Esophagus squamous epithelium (tissue), 5 donors: ENCODE measurements around the gene RPS24. TPM values are rescaled to one million over a fixed set of nuclear protein-coding genes. Genes with fewer than 3 reads are reported as not detected.
"Not testable (repeated sequence)": the region's sequence is repeated elsewhere in the genome, so short reads cannot be mapped to it uniquely, and the experiment has no call there.

Experiments used
- DNase-seq: peaks from one replicate; lab custom pipeline; 2025; lab: John Stamatoyannopoulos, UW
- H3K27ac ChIP-seq, 4 donors: fragments of 200-600 bp; sonication (generic); one replicate each; pipeline ENCODE4 v1.5.1; 2016 to 2019; ENCODE audit warnings: mild to moderate bottlenecking in 1 of 4
- H3K27me3 ChIP-seq, 4 donors: fragments of 200-600 bp; sonication (generic); 1 replicate in 3 of 4; 2 replicates in 1 of 4; pipeline versions ENCODE4 v1.5.1 to v1.6.0; 2017 to 2021; ENCODE audit warnings: antibody characterized with exemption in 1 of 4
- H3K36me3 ChIP-seq, 3 donors: fragments of 200-600 bp; sonication (generic); one replicate each; pipeline ENCODE4 v1.5.1; 2016 to 2019
- H3K4me1 ChIP-seq, 3 donors: fragments of 200-600 bp; sonication (generic); one replicate each; pipeline ENCODE4 v1.5.1; 2017 to 2019
- H3K4me3 ChIP-seq, 4 donors: fragments of 200-600 bp; sonication (generic); 1 replicate in 3 of 4; 2 replicates in 1 of 4; pipeline ENCODE4 v1.5.1; 2016 to 2019; ENCODE audit warnings: mild to moderate bottlenecking in 2 of 4, moderate library complexity in 1 of 4
- H3K9me3 ChIP-seq, 3 donors: fragments of 200-600 bp; sonication (generic); one replicate each; pipeline ENCODE4 v1.5.1; 2016 to 2019
- POLR2A ChIP-seq, 4 donors: fragments of 450-650 bp; IDR thresholded peaks; one replicate each; pipeline ENCODE4 v1.6.1; 2017; ENCODE audit warnings: antibody characterized with exemption in 4 of 4, mild to moderate bottlenecking in 4 of 4, moderate library complexity in 3 of 4
- WGBS, 2 donors: methylation state at CpG; one replicate each; pipeline ENCODE4 v1.1.5; 2018; 5-methylcytosine and 5-hydroxymethylcytosine counted together
- intact Hi-C: fragments of 100-400 bp; cut with DNase I; formaldehyde crosslinking; loops from one replicate; pipeline ENCODE4 v1.15.0; 2022
- total RNA-seq, 4 donors: library from RNA; depleted of rRNA; stranded (reverse); fragments of >200 nt; gene quantifications; one replicate each; pipeline ENCODE4 v1.1.0, GENCODE V29; 2016
- TF ChIP-seq, protein P1 (sequence below), 6 experiments: fragments of 450-650 bp in 4 of 6; fragments of 200-600 bp in 2 of 6; sonication (generic) in 2 of 6; IDR thresholded peaks; one replicate each; pipeline ENCODE4 v1.5.1; 2016 to 2019; ENCODE audit warnings: antibody characterized with exemption in 6 of 6, mild to moderate bottlenecking in 4 of 6, moderate library complexity in 4 of 6
- donor health status: DM: yes; HTN: yes; CAD: no.

Gene RPS24
- total RNA-seq, 4 donors from 2014 or later, result 1,266 to 3,992 (median 2,440) TPM

- Histone ChIP-seq H3K27ac (no peak overlapping the region), H3K36me3 (no peaks in the 10 kb centered on the region), H3K27me3 (peaks cover 0 to 3% (median 0%) of the 10 kb centered on the region in 4 donors), H3K4me3 (no peak overlapping the region), H3K9me3 (no peaks in the 10 kb centered on the region), H3K4me1 (peaks cover 0 to 2% (median 0%) of the 10 kb centered on the region in 3 donors)
- TF ChIP-seq POLR2A (IDR thresholded peaks at IDR 0.05), result no peak
- TF ChIP-seq, protein P1, sequence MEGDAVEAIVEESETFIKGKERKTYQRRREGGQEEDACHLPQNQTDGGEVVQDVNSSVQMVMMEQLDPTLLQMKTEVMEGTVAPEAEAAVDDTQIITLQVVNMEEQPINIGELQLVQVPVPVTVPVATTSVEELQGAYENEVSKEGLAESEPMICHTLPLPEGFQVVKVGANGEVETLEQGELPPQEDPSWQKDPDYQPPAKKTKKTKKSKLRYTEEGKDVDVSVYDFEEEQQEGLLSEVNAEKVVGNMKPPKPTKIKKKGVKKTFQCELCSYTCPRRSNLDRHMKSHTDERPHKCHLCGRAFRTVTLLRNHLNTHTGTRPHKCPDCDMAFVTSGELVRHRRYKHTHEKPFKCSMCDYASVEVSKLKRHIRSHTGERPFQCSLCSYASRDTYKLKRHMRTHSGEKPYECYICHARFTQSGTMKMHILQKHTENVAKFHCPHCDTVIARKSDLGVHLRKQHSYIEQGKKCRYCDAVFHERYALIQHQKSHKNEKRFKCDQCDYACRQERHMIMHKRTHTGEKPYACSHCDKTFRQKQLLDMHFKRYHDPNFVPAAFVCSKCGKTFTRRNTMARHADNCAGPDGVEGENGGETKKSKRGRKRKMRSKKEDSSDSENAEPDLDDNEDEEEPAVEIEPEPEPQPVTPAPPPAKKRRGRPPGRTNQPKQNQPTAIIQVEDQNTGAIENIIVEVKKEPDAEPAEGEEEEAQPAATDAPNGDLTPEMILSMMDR (IDR thresholded peaks at IDR 0.05), result no peak
- WGBS, 2 donors, result 80 to 82% methylated on average over 1 to 4 of the region's 4 CpGs
- DNase-seq, result no peak
- intact Hi-C loops, result no loop called here
Observed at GRCh38 chr10:78071140-78071856, 37.6 kb downstream of the RPS24 start.

DNA sequence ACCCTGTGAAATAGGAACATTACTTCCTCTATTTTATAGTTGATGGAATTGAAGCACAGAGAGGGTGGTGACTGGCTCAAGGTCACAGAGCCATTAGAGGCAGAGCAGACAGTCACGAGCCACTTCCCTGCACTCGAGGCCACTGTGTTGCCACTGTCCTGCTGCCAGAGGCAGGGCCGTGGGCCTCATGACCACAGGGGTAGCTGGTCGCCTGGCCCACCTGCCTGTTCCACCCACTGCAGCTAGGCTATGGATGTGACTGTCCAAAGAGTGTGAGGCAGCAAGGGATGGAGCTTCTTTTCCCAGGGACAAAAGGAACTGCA lies 38.2 kb downstream of the RPS24 start:
- Histone ChIP-seq H3K4me1 (no peaks in the 10 kb centered on the region), H3K4me3 (no peak overlapping the region), H3K36me3 (no peaks in the 10 kb centered on the region), H3K9me3 (no peaks in the 10 kb centered on the region), H3K27ac (no peak overlapping the region), H3K27me3 (peaks cover 0 to 3% (median 0%) of the 10 kb centered on the region in 4 donors)
- no peak for TF ChIP-seq POLR2A (IDR thresholded peaks at IDR 0.05)
- TF ChIP-seq, protein P1 (IDR thresholded peaks at IDR 0.05), result no peak
- 93% methylated on average over 2 of the region's 4 CpGs; no CpG with 5 or more reads in 1 of the 2 donors for WGBS, 2 donors
- intact Hi-C loops, result no loop called here
- no peak for DNase-seq

GRCh38 chr10:78072504-78072903 lies 38.8 kb downstream of the RPS24 start:
- no peaks in the 10 kb centered on the region for H3K9me3 ChIP-seq
- no peaks in the 10 kb centered on the region for H3K36me3 ChIP-seq
- no peak overlapping the region for H3K27ac ChIP-seq
- no peak for DNase-seq
- no peak for TF ChIP-seq POLR2A (IDR thresholded peaks at IDR 0.05)
- TF ChIP-seq, protein P1 (IDR thresholded peaks at IDR 0.05), result no peak
- H3K4me3 ChIP-seq, result no peak overlapping the region
- intact Hi-C loops, result no loop called here
- H3K27me3 ChIP-seq, result peaks cover 0 to 3% (median 0%) of the 10 kb centered on the region in 4 donors
- H3K4me1 ChIP-seq, result no peaks in the 10 kb centered on the region

DNA sequence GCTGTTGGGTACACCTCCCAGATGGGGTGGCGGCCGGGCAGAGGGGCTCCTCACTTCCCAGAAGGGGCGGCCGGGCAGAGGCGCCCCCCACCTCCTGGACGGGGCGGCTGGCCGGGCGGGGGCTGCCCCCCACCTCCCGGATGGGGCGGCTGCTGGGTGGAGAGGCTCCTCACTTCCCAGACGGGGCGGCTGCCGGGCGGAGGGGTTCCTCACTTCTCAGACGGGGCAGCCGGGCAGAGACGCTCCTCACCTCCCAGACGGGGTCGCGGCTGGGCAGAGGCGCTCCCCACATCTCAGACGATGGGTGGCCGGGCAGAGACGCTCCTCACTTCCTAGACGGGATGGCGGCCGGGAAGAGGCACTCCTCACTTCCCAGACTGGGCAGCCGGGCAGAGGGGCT lies 42.1 kb downstream of the RPS24 start:
- intact Hi-C loops, H3K9me3 ChIP-seq, H3K4me1 ChIP-seq, H3K36me3 ChIP-seq, DNase-seq, H3K27me3 ChIP-seq, H3K4me3 ChIP-seq, H3K27ac ChIP-seq: not testable (repeated sequence)
- WGBS, 2 donors, result no CpG with 5 or more reads among the region's 29 CpGs

DNA sequence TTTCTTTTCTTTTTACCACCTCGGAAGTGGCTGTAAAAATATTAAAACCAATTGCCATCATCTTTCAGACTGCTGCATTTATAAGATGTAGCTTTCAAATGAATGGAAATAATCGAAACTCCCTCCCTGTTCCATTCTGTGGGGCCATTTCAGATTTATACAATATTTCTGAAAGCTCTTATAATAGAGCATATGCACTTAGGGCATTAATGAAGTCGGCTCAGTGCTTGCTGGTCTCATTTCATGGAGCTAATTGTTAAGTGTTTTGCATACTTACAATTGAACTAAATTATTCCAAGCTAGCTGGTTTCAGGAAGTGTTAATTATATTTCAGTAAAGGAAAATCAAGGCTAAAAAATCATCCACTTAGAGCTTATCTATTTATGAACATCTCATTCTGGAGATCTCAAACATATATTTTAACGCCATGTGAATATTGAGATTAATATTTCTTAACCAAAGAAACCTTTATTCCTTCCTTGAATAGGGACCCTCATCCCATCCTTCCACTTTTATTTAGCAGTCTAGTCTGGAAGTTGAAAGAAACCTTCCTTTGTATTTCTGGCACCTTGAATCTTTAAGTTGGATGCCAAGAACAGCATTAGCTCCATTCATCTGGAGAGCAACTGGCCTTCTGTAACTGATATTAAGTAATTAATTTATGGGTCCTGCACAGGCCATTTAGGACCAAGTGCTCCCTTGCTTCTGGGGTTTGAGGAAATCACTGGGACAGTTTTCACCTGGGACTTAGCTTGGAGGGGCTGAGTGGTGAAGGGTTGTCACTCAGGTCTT lies 45.1 kb downstream of the RPS24 start:
- Histone ChIP-seq H3K36me3 (no peaks in the 10 kb centered on the region), H3K4me3 (no peak overlapping the region), H3K27me3 (no peaks in the 10 kb centered on the region), H3K27ac (no peak overlapping the region), H3K4me1 (no peaks in the 10 kb centered on the region), H3K9me3 (no peaks in the 10 kb centered on the region)
- no peak for DNase-seq
- intact Hi-C loops, result no loop called here
- TF ChIP-seq, protein P1 (IDR thresholded peaks at IDR 0.05), result no peak
- no peak for TF ChIP-seq POLR2A (IDR thresholded peaks at IDR 0.05)
- 81 to 85% methylated on average over 4 of the region's 4 CpGs for WGBS, 2 donors
